ENCODE measurements around the gene TNMD.
"Not testable (repeated sequence)": the region's sequence is repeated elsewhere in the genome, so short reads cannot be mapped to it uniquely, and the experiment has no call there.

TNMD gene

DNA sequence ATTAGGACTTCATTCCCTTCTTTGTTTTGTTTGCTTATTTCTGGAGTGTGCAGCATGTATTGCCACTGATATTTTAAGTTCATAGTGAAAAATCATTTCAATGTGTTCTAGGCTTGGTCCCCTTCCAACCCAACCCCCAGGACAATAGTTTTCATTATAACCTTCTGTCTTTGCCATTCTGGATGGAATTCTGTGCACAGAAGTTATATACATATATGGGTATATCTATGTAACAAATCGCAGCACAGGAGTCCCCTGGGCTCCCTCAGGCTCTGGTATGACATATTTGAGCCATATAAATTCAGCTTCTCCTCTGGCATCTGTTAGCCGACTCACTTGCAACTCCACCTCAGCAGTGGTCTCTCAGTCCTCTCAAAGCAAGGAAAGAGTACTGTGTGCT is at the start of gene TNMD:
Gene TNMD, plus strand, starts transcription at position 326 of the 400 bp plus-strand sequence. CDS start 83 bp downstream, outside the sequence.
- DNase-seq (ENCODE audit: low read depth in 2 of 2, low spot score in 1 of 2), result no peak

DNA sequence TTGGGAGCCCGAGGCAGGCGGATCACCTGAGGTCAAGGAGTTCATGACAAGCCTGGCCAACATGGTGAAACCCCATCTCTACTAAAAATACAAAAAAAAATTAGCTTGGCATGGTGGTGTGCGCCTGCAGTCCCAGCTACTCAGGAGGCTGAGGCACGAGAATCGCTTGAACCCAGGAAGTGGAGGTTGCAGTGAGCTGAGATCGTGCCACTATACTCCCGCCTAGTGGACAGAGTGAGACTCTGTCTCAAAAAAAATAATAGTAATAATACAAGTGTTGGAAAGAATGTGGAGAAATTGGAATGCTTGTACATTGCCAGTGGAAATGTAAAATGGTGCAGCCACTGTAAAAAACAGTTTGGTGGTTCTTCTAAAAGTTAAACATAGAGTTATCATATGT is 19.2 kb upstream of the TNMD start:
- not testable (repeated sequence) for DNase-seq (ENCODE audit: low read depth in 2 of 2, low spot score in 1 of 2)

DNA sequence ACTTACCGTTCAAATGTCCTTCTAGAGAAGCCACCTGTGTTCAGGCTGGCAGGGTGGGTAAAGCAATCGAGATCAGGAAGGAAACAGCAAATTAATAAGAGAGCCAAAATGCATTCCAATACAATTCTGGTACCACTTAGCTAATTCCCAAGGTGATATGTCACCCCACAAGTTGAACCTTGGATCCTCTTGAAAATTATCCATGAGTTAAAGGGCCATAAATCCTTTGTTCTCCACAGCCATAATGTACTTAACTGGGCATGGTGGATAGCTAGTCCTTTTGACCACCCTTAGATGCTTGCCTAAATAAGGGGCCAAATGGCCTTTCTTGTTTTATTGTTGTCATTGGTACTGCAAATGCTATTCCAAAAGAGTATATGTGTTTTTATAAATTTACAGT is 2.0 kb downstream of the TNMD start:
- DNase-seq (ENCODE audit: low read depth in 2 of 2, low spot score in 1 of 2), result no peak

DNA sequence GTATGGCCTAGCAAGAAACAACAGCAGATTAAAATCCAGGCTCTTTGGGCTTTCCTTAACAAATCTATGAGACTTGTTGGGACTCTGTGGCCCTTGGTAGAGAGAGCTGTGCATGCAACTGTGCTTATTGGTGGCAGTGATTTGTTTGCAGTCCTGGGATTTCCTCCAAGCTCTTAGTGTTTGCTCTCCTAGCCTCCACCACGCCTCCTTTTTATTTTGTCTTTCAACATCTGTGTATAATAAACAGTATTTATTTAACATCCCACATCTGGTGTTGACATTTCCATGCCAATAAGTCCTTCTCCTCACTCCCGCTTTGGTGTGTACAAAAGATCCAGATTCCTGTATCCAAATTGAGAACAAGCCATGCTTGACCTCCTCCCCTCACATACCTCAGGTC is 3.1 kb downstream of the TNMD start:
- DNase-seq (ENCODE audit: low read depth in 2 of 2, low spot score in 1 of 2), result no peak

DNA sequence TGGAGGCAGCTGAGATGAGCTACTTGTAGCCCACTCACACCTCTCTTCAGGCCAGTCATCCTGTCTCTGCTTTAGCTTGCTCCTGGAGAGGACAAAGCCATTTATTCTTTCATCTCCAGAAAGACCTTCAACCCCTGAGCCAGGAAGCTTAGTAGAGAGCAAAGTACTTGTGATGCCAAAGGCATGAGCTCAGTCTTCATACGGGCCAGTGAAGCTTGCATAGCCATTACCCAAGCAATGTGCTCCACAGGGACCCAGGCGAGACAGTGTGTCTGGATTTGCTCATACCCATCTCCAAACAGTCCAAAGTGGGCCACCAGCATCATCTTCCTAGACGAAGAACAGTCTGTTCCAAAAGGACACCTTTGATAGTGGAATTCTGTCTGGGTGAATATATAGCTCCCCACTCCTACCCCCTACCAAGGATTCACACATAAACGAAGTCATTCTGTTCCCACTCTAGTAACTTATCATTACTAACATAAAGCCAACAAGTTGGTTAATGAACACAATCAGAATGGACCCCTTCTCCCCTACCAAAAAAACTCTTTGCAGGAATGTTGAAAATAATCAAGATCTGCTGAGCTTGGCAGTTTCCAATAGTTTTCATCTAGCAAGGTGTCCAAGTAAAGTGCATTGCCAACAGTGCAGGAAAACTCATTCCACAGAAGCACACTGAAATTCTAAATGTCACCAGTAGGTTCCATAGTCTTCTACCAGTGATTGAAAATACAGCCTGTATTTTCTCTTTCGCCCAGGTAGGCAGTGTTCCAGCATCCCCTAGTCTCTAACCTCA is 6.7 kb downstream of the TNMD start:
- DNase-seq (ENCODE audit: low read depth in 2 of 2, low spot score in 1 of 2), result no peak

DNA sequence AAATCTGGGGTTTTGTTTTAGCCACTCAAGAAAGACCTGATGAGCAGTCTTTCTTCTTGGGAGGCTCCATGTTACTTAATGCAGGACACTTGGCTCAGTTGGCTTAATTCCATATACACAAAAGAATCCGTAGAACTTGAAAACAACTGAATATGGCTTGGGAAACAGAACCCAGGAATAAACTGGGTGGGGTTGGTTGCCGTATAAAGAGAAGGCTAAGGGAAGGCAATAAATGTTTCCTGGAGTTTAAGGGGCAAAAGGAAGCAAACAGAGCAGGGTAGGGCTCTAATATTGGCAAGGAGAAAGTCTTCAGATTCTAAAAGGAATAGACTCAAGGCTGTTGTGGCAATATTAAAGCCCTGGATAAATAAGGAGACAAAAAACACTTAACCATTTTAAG is 8.4 kb downstream of the TNMD start:
- no peak for DNase-seq (ENCODE audit: low read depth in 2 of 2, low spot score in 1 of 2)

DNA sequence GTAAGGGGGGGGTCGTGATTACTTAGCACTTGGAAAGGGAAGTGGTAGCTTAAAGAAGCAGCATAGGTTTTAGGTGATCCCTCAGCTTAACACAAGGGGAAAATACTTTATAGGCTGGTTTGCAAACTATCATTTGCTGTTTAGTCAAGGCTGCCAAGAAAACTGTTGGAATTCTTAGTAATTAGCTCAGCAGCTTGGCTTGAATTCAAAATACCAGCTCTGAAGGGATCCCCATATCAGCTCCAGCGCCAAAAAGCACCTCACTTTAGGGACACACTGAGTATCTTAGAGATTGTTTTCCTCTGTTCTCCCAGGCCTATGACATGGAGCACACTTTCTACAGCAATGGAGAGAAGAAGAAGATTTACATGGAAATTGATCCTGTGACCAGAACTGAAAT is 8.8 kb downstream of the TNMD start:
- no peak for DNase-seq (ENCODE audit: low read depth in 2 of 2, low spot score in 1 of 2)

DNA sequence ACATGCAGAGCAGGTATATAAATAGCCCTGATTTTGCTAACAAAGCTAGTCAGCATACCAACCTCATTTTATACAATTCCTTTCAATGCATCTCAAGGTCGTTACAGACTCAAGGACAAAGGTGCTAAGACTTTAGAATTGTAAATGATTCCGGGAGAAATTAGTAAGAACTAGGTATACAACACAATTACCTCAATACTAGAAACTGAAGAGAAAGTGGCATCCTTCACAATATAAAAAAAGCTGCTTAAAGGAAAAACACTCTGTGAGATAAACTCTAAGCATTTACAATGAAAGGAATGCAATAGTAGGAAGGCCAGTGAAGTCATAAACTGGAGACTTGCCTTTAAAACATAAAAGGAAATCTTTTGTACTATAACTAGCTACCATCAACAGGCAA is 11.9 kb downstream of the TNMD start:
- no peak for DNase-seq (ENCODE audit: low read depth in 2 of 2, low spot score in 1 of 2)

DNA sequence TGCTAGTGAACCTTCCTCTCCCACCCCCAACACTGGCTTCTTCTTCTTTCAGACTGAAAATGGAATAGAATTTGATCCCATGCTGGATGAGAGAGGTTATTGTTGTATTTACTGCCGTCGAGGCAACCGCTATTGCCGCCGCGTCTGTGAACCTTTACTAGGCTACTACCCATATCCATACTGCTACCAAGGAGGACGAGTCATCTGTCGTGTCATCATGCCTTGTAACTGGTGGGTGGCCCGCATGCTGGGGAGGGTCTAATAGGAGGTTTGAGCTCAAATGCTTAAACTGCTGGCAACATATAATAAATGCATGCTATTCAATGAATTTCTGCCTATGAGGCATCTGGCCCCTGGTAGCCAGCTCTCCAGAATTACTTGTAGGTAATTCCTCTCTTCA is 14.7 kb downstream of the TNMD start:
- no peak for DNase-seq (ENCODE audit: low read depth in 2 of 2, low spot score in 1 of 2)

DNA sequence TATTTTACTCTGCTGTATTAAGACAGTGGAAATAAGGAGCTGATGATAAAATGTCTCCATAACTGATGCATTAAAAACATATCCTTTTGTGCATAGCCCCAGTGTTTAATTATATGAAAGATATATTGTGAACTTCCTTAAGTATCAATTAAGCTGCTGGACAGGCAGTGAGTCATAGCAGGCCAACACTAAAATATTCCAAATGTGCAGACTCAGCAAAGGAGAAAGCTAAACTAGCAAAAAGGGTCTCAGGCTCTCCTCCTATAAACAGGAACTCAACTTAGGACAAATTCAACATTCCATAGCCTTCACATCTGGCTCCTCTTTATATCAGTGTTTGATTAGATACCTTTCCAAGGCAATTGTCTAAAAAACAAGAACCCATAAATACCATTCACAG is 15.6 kb downstream of the TNMD start:
- no peak for DNase-seq (ENCODE audit: low read depth in 2 of 2, low spot score in 1 of 2)

DNA sequence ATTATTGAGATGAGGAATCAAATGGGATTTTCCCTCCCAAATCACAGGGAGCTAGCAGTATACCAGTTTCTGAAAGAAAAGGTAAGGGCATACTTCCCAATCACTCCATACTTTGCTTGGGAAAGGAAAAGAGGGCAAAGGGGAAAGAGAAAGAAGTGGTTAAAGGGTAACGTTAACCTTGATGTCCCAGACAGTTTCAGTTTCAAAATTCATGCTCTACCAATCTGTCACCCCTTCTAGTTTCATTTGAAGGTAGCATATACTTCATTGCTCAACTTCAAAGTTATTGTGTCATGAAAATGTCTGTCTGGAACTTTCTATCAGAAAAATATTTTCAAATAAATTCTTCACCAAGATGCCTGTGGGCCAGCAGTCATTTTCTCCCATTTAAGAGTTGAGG is 16.0 kb downstream of the TNMD start:
- DNase-seq (ENCODE audit: low read depth in 2 of 2, low spot score in 1 of 2), result no peak

DNA sequence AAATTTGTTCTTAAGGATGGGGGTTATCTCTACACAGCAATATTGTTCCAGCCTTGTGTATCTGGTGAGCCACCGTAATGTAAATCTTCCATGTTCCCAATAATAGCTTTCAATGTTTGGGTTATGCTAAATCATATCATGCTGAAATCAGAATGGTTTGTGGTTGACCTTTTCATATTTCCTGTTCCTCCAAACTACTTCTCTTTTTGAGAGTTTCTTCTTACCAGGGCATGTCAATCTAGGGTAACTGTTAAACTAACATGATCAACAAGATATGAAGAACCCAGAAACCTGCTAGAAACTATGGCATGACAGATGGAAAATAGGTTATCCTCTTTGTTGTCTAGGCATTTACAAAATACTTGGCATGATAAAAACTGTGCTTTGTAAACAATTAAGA is 22.0 kb downstream of the TNMD start:
- no peak for DNase-seq (ENCODE audit: low read depth in 2 of 2, low spot score in 1 of 2)

DNA sequence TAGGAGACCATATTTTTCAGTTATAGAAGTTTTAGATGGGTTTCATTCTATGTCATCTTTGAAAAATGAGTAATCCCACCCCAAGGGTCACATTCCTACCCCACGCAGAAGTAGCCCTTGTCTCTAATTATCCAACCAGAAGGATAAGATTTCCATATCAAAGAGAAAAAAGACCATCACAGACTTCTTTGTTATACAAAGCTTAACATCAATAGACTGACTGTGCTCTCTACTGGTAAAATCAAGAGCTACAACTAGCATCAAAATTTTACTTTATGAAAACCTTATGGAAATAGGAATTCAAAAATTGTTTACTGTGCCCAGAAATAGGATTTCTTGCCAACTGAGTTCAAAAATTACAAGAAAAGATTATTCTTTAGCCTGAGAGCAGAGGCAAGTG is 24.9 kb downstream of the TNMD start:
- DNase-seq (ENCODE audit: low read depth in 2 of 2, low spot score in 1 of 2), result no peak

DNA sequence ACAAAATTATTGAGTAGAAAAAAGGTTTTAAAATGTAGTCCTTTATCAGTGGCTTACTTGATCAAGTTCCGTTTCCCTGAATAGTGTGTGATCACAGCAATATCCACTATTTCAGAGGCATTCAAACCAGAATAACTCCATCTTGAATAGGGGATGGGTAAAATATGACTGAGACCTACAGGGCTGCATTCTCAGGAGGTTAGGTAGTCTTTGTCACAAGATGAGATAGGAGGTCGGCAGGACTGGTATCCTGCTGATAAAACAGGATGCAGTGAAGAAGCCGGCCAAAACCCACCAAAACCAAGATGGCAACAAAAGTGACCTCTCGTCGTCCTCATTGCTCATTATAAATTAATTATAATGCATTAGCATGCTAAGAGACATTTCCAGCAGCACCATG is 27.2 kb downstream of the TNMD start:
- DNase-seq (ENCODE audit: low read depth in 2 of 2, low spot score in 1 of 2), result no peak

DNA sequence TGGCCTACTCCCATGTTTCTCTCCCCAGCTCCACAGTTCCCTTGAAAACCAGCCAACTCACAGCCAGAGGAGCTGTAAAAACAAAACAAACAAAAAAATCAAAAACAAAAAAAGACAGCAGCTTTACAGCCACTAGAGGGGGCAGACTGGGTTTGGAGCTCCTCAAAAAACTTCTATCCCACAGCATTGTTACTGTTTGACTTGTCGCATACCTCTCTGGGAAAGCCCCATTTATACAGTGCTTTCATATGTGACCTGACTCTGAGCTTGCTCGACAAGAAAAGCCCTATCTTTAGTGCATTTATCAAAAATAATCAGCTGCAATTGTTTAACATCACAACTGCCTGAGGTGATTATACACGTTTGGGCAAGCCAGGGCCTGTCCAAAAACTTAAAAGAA is 30.3 kb downstream of the TNMD start:
- DNase-seq (ENCODE audit: low read depth in 2 of 2, low spot score in 1 of 2), result no peak

DNA sequence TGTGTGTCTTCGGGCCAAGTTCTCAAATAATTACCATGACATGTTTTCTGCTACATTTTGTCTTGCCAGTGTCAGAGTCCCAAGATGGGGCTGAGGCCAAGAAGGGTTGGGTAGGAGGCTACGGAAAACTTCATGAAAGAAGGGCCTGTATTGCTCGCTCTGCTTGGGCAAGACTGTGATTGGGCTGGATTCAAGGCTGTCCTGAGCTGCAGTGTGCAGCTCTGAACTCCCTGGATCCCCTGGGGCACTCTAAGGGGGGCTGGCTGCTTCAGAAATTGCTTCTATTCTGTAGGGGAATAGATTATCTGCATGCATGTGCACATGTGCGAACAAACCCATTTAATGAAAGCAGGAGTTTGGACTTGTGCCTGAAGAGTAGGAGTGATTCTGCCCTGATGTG is 38.3 kb downstream of the TNMD start:
- DNase-seq (ENCODE audit: low read depth in 2 of 2, low spot score in 1 of 2), result no peak

DNA sequence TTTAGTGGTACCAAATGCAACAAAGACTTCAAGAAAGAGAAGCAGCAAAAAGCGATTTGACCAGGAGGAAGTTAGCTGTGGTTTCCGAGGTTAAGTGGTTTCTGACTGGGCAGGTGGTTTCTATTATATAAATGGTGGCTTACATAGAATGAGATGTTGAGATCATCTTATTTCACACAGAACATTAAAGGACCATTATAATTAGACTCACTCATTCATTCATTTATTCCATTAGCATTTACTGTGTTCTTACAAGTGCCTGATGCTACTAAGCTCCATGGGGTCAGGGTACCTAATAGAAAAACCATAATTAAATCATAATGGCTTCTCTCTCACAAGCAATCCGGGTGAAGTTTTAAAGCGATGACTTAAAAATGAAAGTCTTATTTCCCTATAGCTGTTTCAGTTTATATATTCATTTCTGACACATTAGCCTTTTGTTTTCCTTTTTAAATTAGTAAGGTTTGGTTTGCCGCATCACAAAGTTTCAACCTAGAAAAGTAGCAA is 41.3 kb downstream of the TNMD start:
- no peak for DNase-seq (ENCODE audit: low read depth in 2 of 2, low spot score in 1 of 2)

DNA sequence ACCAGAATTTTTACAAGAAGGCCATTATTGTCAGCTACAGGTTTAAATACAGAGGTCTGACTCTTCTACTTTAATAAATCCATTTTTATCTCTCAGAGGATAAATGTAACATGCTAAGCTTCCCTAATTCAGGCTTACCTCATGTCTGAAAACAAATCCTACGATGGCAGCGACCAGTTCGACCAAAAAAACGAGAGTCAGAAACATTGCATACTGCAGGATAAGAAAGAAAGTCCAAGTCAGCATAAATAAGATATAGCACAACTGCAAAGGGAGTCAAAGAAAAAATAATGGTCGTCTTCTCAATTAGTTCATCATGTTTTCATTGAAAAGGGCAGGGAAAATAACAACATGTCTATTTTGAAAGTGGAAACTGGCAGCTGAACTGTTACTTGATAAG is 50.3 kb downstream of the TNMD start:
- DNase-seq (ENCODE audit: low read depth in 2 of 2, low spot score in 1 of 2), result no peak

DNA sequence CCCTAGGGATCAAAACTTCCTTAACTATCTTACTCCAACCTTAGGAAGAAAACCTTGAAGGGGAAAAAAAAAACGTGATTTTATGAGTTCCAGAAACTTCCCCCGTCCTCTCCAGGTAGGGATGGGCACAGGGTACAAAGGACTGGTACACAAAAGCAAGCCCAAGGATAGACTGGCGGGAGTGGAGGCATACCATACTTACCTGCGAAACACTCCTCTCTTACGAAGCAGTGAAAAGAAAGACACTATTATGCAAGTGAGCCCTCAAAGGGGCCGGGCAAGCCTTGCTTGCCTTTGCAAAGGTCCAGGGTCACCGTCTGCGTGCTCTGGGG is 51.2 kb downstream of the TNMD start:
- DNase-seq (ENCODE audit: low read depth in 2 of 2, low spot score in 1 of 2), result no peak

DNA sequence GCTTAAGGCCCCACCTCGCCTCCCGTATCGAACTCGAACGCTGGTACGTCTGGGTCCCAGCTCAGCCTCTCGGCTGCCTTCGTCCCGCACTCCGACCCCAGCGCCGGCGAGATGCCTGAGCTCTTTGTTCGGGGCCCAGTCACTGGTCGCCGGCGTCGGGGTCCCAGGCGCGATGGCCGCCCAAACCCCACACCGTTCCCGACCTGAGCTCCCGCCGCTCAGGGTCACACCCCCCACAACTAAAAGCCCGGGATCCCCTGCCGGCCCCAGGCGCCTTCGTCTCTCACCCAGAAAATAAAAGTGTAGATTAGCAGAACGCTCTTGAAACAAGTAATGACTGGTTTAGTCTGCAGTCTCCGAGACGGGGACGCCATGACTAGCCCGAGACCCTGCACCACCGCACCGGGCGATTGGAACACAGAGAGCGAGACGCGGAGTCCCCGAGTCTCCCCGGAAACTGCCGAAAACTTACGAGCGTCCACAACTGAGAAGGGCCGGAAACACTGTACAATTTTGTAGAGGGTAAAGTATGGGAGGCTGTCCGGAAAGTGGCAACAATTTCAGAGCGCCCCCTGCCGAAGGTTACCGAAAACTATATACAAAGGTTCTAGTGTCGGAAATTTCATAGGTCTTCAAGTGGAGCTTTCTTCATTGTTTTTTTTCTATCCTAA is 51.7 kb downstream of the TNMD start, which contains the start of gene TSPAN6:
Gene TSPAN6, minus strand, starts transcription at position 486 of the 671 bp plus-strand sequence. Its CDS starts 112 bp downstream, at position 374.
- peak; percentile 21 to 33 for DNase-seq (ENCODE audit: low read depth in 2 of 2, low spot score in 1 of 2)

DNA sequence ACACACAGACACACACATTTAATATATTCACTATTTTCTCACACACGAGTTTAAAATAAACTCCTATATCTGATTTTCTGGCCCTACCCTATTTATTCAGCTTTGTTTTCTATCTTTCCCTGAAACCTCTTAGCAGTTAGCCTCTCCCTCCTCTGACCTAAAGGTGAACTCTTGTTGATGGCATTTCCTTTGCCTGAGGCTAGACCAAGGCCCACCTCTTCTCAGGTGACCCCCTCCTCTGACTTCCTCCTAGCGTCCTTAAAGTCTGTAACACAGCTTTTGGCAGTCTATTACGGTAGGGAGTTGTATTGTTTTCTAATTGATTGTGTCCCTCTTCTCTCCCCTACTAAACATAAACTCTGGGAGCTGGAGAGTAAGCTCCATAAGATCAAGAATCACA is 57.6 kb downstream of the TNMD start:
- no peak for DNase-seq (ENCODE audit: low read depth in 2 of 2, low spot score in 1 of 2)

DNA sequence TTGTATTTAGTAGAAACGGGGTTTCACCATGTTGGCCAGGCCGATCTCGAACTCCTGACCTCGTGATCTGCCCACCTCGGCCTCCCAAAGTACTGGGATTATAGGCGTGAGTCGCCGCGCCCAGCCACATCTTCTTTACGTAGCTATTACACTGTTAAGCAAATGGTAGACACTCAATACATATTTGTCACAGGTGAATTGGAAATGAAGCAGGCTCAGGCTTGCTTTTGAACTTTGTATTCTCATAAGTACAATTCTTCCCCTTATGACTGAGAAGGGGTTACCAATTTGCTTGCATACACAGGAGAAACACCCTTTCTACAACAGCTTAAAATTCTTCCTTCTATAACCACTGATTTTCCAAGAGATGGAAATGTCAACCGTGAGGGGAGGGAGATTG is 58.5 kb downstream of the TNMD start:
- DNase-seq (ENCODE audit: low read depth in 2 of 2, low spot score in 1 of 2), result no peak

Measured in stimulated activated CD8-positive, alpha-beta memory T cell treated with anti-CD3 and anti-CD28 coated beads, Interleukin-4, amount 100 ng/mL, for 4 hours (primary cell).